Measurements from ENCODE around the gene JMJD1C.

JMJD1C gene

DNA sequence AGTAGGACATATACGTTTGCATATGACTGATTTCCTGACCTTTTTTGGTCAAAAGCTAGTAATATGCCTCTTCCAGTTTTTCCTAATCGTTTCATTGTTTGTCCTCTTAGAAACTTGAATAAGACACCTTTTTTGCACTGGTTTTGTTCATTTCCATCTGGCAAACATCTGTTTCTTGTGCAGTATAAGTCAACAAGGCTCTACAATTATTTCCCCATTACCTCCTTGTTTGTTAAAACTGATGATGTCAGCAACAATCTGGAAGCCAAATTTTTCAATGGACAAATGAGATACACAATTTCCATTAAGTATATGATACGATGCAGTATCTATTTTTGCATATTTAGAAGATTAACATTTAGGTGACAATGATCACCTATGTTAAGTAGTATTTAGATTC is 183.8 kb downstream of the JMJD1C start:
- TF ChIP-seq, protein P1, sequence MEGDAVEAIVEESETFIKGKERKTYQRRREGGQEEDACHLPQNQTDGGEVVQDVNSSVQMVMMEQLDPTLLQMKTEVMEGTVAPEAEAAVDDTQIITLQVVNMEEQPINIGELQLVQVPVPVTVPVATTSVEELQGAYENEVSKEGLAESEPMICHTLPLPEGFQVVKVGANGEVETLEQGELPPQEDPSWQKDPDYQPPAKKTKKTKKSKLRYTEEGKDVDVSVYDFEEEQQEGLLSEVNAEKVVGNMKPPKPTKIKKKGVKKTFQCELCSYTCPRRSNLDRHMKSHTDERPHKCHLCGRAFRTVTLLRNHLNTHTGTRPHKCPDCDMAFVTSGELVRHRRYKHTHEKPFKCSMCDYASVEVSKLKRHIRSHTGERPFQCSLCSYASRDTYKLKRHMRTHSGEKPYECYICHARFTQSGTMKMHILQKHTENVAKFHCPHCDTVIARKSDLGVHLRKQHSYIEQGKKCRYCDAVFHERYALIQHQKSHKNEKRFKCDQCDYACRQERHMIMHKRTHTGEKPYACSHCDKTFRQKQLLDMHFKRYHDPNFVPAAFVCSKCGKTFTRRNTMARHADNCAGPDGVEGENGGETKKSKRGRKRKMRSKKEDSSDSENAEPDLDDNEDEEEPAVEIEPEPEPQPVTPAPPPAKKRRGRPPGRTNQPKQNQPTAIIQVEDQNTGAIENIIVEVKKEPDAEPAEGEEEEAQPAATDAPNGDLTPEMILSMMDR (IDR thresholded peaks at IDR 0.05; ENCODE audit: low read depth, low read length) = no peak
- H3K4me3 ChIP-seq (ENCODE audit: low read depth, low read length) = no peak overlapping the region

DNA sequence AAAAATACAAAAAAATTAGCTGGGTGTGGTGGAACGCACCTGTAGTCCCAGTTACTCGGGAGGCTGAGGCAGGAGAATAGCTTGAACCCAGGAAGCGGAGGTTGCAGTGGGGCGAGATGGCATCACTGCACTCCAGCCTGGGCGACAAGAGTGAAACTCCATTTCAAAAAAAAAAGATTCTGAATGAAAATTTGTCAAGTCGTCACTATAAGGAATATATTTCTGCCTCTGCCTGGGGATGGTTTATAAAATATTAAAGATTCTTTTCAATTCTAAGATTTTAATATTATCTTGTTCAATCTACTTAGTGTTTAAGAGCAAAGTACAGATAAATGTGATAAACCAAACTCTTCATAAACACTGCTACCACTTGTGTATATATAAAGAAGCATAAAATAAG is 185.4 kb downstream of the JMJD1C start:
- TF ChIP-seq, protein P1 (IDR thresholded peaks at IDR 0.05; ENCODE audit: low read depth, low read length) = no peak
- no peak overlapping the region for H3K4me3 ChIP-seq (ENCODE audit: low read depth, low read length)

DNA sequence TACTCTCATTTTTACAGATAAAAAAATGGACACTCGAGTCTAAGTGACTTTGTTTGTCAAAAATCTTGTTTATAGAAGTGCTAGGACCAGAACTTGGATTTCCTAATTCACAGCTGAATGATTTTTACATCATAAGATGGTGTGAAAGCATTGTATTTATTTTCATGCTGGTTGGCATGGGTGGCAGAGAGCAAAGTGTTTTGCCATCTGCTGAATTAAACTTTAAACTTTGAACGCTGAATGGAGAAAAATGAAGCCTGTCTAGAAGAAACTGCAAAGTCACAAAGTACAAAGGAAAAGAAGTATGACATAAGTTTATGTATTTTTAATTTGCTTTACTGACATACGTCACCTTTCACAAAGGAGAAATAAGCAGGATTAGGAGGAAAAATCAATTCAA is 190.7 kb downstream of the JMJD1C start:
- H3K4me3 ChIP-seq (ENCODE audit: low read depth, low read length) = no peak overlapping the region
- TF ChIP-seq, protein P1 (IDR thresholded peaks at IDR 0.05; ENCODE audit: low read depth, low read length) = no peak

DNA sequence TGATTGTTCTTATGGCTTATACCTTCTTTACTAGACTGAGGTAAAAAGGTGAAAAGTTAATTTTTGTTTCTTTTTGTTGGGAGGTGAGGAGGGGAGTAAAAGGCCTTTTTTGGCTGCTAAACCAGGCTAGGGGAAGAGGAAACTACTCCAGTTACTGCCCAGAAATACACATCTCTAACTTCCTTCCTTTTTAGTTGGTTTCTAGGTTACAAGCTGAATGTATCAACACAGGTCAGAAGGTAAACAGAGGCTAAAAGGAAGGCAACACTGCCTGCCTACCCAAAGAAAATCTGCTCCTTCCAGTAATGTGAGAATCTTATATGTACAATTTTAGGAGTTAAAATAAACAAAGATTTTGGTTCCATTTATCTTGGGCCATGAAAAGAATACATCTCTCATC is 192.2 kb downstream of the JMJD1C start:
- TF ChIP-seq, protein P1 (IDR thresholded peaks at IDR 0.05; ENCODE audit: low read depth, low read length) = no peak
- H3K4me3 ChIP-seq (ENCODE audit: low read depth, low read length) = no peak overlapping the region

DNA sequence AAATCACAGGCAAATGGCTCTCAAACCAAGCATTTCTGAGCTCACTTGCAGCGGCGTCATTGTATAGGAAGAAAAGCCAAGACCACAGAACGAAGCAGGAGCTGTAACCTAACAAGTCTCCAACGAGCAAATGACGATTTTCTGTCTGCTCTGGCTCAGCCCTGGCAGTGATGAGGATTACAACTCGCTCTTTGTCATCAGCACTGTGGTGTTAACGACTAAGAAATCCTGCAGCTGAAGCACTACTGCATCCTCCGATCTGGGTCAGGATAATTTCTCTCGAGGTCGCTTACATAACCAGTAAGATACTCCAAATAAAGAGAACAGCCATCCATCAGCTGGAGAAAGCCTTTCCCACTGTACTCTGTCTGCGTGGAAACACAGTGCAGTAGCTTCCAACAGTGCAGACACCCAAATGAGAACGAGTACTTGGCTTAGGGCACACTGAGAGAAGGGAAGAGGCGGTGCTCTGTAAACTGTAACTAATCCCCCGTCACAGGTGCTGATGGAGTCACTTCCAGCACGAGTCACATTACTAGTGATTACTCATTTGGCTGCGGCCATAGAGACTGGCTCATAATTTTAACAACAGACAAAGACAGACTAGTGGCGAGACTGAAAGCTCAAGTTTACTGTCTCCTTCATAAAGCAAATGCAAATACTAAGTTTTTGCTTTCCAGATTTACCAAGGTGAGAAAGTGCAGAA is 196.8 kb downstream of the JMJD1C start:
- TF ChIP-seq, protein P1 (IDR thresholded peaks at IDR 0.05; ENCODE audit: low read depth, low read length) = no peak
- peak overlapping the region; percentile 86 for H3K4me3 ChIP-seq (ENCODE audit: low read depth, low read length)

DNA sequence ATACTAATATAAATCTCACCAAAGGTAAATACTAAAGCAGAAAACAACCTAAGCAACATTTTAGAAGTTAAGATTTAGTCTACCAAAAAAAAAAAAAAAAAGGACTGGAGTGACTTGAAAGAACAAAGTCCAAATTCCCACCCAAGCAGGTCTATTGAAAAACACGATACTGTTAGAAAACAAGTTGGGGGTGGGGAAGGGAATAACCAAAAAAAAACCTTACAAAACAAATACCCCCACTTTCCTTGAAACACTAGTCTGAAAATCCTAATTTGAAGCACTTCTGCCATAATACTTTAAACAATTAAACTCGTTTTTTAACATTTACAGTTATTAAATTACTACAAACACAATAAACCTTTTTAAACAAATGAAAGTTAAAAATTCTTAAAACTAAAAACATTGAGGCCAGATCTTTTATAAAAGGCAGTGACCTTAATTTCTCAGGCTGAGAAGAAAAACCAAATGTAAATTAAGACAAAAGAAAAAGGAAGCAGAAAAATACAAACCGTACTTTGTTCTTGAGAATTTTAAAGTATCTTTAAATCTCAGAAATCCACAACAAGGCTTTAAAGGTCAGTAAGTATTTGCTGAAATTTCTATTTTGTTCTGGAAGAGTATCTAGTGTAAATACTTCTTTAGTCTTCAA is 197.5 kb downstream of the JMJD1C start:
- H3K4me3 ChIP-seq (ENCODE audit: low read depth, low read length) = peak overlapping the region; percentile 86
- TF ChIP-seq, protein P1 (IDR thresholded peaks at IDR 0.05; ENCODE audit: low read depth, low read length) = no peak

DNA sequence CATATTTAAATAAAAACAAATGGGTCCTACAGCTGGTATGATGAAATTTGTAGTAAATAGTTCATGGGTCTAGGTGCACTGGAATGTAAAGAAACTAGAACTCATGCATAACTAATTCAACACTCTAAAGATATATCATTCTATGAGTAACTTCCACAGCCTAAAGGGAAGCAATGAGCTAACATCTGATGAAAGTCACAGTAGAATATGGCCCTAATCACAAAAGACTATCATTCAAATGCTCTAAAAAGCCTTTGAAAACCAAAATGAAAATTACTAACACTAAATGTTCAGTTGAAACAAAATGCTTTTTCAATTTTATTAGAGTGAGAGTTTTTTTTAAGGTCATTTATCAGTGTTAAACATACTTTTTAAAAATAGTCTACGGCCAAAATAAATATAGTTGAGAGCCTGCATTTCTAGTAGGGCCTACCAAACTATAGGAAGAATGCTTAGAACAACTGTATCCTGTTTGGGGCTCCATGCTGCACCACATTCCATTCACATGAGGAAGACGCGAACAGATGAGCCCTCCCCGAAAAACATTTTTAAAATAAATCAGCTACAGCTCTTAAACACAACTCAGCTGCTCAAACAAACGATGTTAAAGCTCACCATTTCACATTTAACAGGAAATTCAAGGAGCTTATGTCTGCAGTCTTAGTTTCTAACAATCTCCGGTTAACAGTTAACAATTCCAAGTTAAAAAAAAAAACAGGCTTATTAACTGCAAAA is 198.2 kb downstream of the JMJD1C start:
- TF ChIP-seq, protein P1 (IDR thresholded peaks at IDR 0.05; ENCODE audit: low read depth, low read length) = no peak
- H3K4me3 ChIP-seq (ENCODE audit: low read depth, low read length) = peak overlapping the region; percentile 86
